Inflammatory macrophage treated with lipopolysaccharide for 1 hour (primary cell): ENCODE data around the gene ZNF740.
"Not testable (repeated sequence)": the region's sequence is repeated elsewhere in the genome, so short reads cannot be mapped to it uniquely, and the experiment has no call there.

Experiments used
- DNase-seq, 2 donors: peaks; one replicate each; pipeline ENCODE4 v3.0.0-alpha.2; 2020 to 2022

The ZNF740 gene

DNA sequence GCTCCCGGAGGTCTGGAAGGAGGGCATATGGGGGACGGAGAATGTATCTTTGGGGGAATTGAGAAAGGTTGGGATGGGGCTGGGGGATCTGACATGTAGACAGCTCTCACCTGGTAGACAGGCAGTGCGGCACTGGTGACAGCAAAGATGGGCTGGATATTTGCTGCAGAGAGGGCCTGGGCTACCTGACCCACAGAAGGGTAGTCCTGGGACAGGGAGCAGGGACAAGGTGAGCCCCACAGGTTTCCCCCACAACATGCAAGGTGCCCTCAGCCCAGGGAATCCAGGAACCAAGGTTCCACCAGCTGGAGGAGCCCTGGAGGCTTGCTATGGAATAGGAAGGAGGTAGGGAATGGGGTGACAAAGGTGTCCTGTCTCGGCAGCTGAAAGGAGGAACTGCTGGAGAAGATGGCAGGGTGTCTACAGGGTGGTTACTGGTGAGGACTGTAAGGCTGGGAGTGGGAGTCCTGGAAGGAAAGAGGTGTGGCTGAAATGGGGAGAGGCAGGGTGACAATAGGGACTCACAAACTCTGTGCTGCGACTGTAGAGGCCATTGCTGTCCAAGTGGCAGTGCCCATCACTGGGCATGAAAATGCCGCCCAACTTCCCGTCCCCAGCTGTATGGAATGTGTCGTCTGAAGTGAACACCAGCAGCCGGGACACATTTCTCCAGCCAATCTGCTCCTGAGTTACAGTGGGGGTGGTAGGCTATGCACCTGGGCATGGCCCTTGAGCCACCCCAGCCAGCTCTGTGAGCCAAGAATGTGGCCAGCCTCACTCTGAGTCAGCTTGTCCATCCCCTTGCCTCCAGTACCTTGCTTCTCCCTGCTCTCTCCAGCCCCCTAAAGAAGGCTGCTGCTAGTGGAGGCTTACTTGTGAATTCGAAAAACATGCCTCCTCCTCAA, 15.2 kb downstream of the ZNF740 start:
- no peak for DNase-seq

GRCh38 chr12:53196486-53196885, 16.0 kb downstream of the ZNF740 start:
- no peak for DNase-seq

DNA sequence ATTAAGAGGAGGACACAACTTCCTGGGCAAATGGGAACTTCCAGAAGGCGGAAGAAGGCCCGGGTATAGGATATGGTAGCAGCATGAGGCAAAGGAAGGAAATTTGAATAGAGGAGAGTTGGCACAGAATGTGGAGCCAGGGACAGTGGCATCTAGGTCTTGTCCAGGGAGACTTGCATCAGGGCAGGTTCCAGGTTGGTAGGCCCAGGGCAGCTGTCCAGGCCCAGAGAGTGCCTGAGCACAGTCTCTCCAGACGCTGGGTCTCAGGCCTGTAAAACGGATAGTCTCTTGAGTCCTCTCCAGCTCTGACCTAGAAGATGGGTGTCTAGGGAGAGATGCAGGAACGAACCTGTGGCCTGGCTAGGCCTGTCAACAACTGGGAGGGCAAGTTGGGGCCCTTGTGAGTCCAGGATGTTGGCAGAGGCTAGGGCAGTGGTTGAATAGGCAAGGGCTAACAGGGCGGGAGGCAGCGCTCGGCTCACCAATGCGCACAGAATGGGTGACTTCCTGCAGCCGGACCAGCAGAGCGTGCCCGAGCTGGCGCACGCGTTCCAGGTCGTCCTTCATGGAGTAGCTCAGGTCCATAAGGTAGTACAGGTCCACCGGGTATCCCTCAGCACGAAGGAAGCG, 16.6 kb downstream of the ZNF740 start:
- DNase-seq = no peak

GRCh38 chr12:53198486-53199110, 18.1 kb downstream of the ZNF740 start:
- no peak for DNase-seq

DNA sequence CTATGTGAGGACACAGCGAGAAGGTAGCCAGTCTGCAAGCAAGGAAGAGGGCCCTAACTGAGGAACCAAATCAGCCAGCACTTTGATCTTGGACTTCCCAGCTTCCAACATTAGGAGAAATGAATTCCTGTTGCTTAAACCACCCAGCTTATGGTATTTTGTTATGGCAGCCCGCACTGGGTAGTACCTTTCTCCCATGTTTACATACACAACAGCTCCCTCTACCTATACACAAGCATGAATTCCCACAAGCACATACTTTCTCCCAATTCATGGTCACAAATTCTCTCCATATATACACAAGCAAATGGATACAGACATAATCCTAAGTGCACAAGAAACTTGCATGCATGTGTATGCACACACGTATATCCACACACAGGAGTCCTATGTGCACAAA, 19.2 kb downstream of the ZNF740 start:
- DNase-seq = no peak

DNA sequence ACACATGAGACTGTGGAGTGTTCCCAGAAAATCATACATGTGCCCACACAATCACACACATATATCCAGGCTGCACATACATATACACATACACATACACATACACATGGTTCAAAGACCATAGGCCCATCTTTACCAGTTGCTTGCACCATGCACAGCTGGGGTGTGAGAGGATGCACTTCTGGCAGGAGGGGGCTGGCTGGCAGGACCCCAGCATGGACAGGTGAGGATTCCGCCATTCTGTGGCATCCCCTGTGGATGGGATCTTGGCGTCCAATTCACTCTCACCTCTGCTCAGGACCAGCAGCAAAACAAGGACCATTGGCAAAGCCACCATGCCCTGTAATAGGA, 19.6 kb downstream of the ZNF740 start:
- no peak for DNase-seq

DNA sequence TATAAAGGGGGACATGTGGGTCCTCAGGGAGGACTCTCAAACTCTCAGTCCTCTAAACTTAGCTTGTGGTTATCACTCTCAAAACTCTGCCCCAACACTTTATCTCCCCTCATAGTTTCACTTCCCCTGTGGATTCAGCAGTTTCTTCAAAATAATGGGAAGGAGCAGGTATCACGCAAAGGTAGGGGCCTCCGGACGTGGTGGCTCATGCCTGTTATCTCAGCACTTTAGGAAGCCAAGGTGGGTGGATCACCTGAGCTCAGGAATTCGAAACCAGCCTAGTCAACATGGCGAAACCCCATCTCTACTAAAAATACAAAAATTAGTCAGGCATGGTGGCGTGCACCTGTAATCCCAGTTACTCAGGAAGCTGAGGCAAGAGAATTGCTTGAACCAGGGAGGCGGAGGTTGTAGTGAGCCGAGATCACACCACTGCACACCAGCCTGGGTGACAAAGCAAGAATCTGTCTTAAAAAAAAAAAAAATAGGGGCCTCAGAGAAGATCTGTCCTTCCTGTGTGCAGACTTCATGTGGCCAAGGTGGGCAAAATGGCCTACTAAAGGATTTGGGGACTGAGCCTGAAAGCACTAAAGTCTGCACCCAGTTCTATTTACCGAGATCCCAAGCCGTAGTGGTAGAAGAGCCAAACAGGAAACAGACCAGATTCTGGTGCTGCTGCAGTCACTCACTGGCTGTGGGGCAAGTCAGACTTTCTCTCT, 20.1 kb downstream of the ZNF740 start:
- DNase-seq = peak in 1 of 2 donors; percentile 30

DNA sequence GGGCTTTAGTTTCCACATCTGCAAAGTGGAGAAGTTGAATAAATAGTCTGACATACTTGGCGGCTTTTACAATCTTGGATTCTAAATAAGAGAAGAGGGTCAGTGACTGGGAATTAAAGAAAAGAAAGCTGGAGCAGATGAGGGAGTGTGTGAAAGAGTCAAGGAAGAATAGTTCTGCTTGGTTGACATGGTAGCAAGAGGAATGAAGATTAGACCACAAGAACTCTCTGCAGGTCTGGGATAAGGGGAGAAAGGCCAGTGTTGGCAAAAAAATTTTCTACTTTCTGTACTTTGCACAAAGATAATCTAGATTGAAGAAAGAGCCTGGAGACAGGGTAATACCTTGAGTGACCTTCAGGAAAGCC, 20.6 kb downstream of the ZNF740 start:
- no peak for DNase-seq

- no peak for DNase-seq
These were observed 21.1 kb downstream of the ZNF740 start for GRCh38 chr12:53201639-53202038.

DNA sequence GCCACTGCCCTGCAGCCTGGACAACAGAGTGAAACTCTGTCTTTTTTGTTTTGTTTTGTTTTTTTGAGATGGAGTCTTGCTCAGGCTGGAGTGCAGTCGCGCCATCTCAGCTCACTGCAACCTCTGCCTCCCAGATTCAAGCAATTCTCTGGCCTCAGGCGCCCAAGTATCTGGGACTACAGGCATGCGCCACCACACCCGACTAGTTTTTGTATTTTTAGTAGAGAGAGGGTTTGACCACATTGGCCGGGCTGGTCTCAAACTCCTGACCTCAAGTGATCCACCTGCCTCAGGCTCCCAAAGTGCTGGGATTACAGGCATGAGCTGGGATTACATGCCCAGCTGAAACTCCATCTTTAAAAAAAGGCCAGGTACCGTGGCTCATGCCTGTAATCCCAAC, 21.8 kb downstream of the ZNF740 start:
- not testable (repeated sequence) for DNase-seq

- no peak for DNase-seq
These were observed 23.8 kb downstream of the ZNF740 start for GRCh38 chr12:53204351-53204750.

- peak; percentile 60 to 66 for DNase-seq
These were observed 25.4 kb downstream of the ZNF740 start for GRCh38 chr12:53205747-53206419.

GRCh38 chr12:53207042-53207441, 26.5 kb downstream of the ZNF740 start, which contains the start of gene ITGB7:
Gene ITGB7, minus strand, starts transcription at chr12:53207251. Its CDS starts 6,808 bp downstream, at chr12:53200443.
- no peak for DNase-seq

- no peak for DNase-seq
These were observed 27.9 kb downstream of the ZNF740 start for GRCh38 chr12:53208435-53208834.

- DNase-seq = peak; percentile 50
These were observed 28.4 kb downstream of the ZNF740 start for GRCh38 chr12:53208877-53209463.

DNA sequence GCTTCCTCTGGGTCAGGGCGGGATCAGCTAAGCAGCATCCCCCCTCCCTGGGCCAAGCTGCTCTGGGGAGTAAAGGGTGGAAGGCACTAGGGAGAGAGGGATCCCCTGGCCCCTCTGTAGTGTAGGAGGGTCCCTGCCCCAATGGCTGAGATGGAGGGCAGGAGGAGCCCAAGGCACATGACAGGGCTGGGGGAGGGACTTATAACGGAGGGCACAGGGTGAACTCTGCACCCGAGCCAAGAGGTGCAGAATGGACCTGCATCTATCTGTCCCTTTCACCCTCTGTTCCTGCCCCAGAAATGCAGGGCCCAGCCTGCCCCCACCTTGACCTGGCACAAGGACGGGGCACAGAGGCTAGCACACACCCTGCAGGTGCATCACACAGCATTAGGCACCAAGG, 30.3 kb downstream of the ZNF740 start:
- DNase-seq = no peak

GRCh38 chr12:53211476-53212381, 31.2 kb downstream of the ZNF740 start:
- DNase-seq = no peak

- DNase-seq = no peak
These were observed 32.4 kb downstream of the ZNF740 start for GRCh38 chr12:53212931-53213330.

DNA sequence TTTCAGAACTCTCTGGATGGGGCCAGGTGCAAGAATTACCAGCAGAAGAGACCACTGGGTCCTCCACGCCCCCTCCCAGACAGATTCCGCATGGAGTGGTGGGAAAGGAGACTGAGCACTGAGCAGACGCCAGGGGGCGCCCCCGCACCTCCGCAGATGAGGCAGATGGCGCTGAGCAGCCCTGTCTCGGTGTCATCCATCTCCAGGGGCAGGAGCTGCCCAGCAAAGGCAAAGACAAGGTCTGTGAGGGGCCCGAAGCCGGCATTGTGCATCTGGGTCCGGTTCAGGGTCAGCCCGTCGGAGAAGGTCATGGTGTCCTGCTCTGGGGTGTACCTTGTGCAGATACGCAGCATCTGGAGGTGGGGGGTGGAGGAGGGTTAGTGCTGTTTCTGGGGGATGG, 32.8 kb downstream of the ZNF740 start:
- peak; percentile 53 to 82 for DNase-seq

DNA sequence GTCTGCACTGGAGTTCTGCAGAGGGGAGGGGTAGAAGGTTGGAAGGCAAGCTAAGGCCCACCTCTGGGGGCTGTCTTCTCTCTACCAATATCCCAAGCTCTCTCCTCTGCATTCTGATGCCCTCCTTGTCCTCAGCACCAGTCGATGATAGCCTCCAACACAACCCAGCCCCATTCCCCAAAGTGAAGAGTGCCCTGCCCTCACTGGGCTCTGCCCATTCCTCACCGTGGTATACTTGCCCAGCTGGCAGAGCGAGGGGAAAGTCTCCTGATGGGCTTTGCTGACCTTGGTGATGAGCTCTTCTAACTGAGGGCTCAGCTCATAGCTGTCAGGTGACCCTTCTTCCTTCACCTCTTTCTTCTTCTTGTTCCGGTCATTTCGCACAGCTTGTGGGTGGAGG, 33.7 kb downstream of the ZNF740 start:
- no peak for DNase-seq
